SU-DHL-6 (cell line): ENCODE data around the gene RNGTT.

Experiments
- H2AFZ ChIP-seq: fragments of 200-600 bp; sonication (generic); 2 replicates; pipeline ENCODE4 v1.6.1; 2014; ENCODE audit warnings: low read depth, mild to moderate bottlenecking, moderate library complexity, mixed read lengths, antibody characterized with exemption, low read length; ENCODE audit not compliant: severe bottlenecking
- H3F3A ChIP-seq: fragments of 200-600 bp; shearing (Covaris generic); 2 replicates; pipeline ENCODE4 v1.6.0; 2016; ENCODE audit warnings: antibody characterized with exemption, mild to moderate bottlenecking; ENCODE audit not compliant: insufficient read depth
- H3K27ac ChIP-seq: fragments of 200-600 bp; sonication (generic); 2 replicates; pipeline ENCODE4 v1.5.1; 2016; ENCODE audit warnings: low read depth, mild to moderate bottlenecking, low read length, moderate library complexity, mixed read lengths
- H3K27me3 ChIP-seq: fragments of 200-600 bp; sonication (generic), shearing (Covaris generic); 2 replicates; pipeline ENCODE4 v1.6.0; 2014; ENCODE audit warnings: mild to moderate bottlenecking, low read length
- H3K36me3 ChIP-seq: fragments of 200-600 bp; sonication (generic); 2 replicates; pipeline ENCODE4 v1.6.1; 2014; ENCODE audit warnings: mild to moderate bottlenecking, low read length, mixed read lengths
- H3K4me2 ChIP-seq: fragments of 300-600, 200-600 bp; shearing (Covaris generic), sonication (generic); 2 replicates; pipeline ENCODE4 v1.6.0; 2014; ENCODE audit warnings: low read length, low read depth, mild to moderate bottlenecking; ENCODE audit not compliant: poor library complexity, severe bottlenecking
- H3K4me3 ChIP-seq: fragments of 200-600 bp; sonication (generic); 2 replicates; pipeline ENCODE4 v1.5.1; 2014; ENCODE audit warnings: antibody characterized with exemption, low read length, mild to moderate bottlenecking, mixed read lengths; ENCODE audit not compliant: insufficient read depth, poor library complexity, severe bottlenecking
- H3K79me2 ChIP-seq: fragments of 200-600 bp; sonication (generic); 2 replicates; pipeline ENCODE4 v1.6.1; 2014; ENCODE audit warnings: mild to moderate bottlenecking, low read length, moderate library complexity; ENCODE audit not compliant: insufficient read depth
- H3K9ac ChIP-seq: fragments of 200-600 bp; sonication (generic); 2 replicates; pipeline ENCODE4 v1.7.0; 2014; ENCODE audit warnings: mild to moderate bottlenecking, low read length
- H3K9me2 ChIP-seq: fragments of 200-600 bp; sonication (generic); replicated peaks from 2 replicates; pipeline ENCODE4 v1.6.1; 2014; ENCODE audit warnings: low read length; ENCODE audit not compliant: insufficient read depth
- H3K9me3 ChIP-seq: fragments of 200-600 bp; sonication (generic); 2 replicates; pipeline ENCODE4 v1.6.1; 2014; ENCODE audit warnings: low read length, mixed read lengths; ENCODE audit not compliant: insufficient read depth
- H4K20me1 ChIP-seq: fragments of 200-600 bp; sonication (generic); 2 replicates; pipeline ENCODE4 v1.6.1; 2014; ENCODE audit warnings: low read depth, mild to moderate bottlenecking, antibody characterized with exemption, low read length, moderate library complexity, mixed read lengths
- CTCF ChIP-seq: fragments of 200-600 bp; sonication (generic); IDR thresholded peaks from one replicate; pipeline ENCODE4 v1.5.1; 2017; ENCODE audit warnings: antibody characterized with exemption, mild to moderate bottlenecking, low read length, moderate library complexity; ENCODE audit not compliant: insufficient read depth, poor library complexity, severe bottlenecking
- EZH2phosphoT487 ChIP-seq: fragments of 200-600 bp; sonication (generic), shearing (Covaris generic); conservative IDR thresholded peaks from 2 replicates; pipeline ENCODE4 v1.6.1; 2018; ENCODE audit warnings: mild to moderate bottlenecking, antibody characterized with exemption, low read length, moderate library complexity, mixed read lengths

Gene RNGTT

GRCh38 chr6:88698661-88699060 lies 264.8 kb downstream of the RNGTT start:
- Histone ChIP-seq H3K9me2 (no peaks in the 10 kb centered on the region), H3K36me3 (peaks cover 47% of the 10 kb centered on the region), H3K9me3 (no peaks in the 10 kb centered on the region), H3K79me2 (peaks cover 94% of the 10 kb centered on the region), H2AFZ (no peak overlapping the region), H4K20me1 (peaks cover 11% of the 10 kb centered on the region; the same call in 1 of the 2 replicates), H3K9ac (no peak overlapping the region), H3K4me2 (no peak overlapping the region), H3K4me3 (no peak overlapping the region), H3K27ac (no peak overlapping the region), H3F3A (peaks cover 39% of the 10 kb centered on the region), H3K27me3 (no peaks in the 10 kb centered on the region)
- TF ChIP-seq CTCF (no peak), EZH2phosphoT487 (no peak)

GRCh38 chr6:88695937-88696336 lies 267.5 kb downstream of the RNGTT start:
- Histone ChIP-seq H3K36me3 (peaks cover 58% of the 10 kb centered on the region), H3K9me3 (no peaks in the 10 kb centered on the region), H2AFZ (no peak overlapping the region), H3K4me2 (no peak overlapping the region), H4K20me1 (peaks cover 16% of the 10 kb centered on the region), H3K9me2 (no peaks in the 10 kb centered on the region), H3F3A (peaks cover 44% of the 10 kb centered on the region), H3K9ac (no peak overlapping the region), H3K27me3 (no peaks in the 10 kb centered on the region), H3K79me2 (peaks cover 94% of the 10 kb centered on the region), H3K27ac (no peak overlapping the region), H3K4me3 (no peak overlapping the region)
- TF ChIP-seq EZH2phosphoT487 (no peak), CTCF (no peak)

GRCh38 chr6:88683734-88684133 lies 279.7 kb downstream of the RNGTT start:
- no peaks in the 10 kb centered on the region for H3K9me2 ChIP-seq
- H3K9me3 ChIP-seq: no peaks in the 10 kb centered on the region
- no peak overlapping the region for H3K4me3 ChIP-seq
- H3K4me2 ChIP-seq: no peak overlapping the region
- H4K20me1 ChIP-seq: peaks cover 17% of the 10 kb centered on the region
- peaks cover 48% of the 10 kb centered on the region for H3K36me3 ChIP-seq
- H3K9ac ChIP-seq: no peak overlapping the region
- H3K27me3 ChIP-seq: no peaks in the 10 kb centered on the region
- H3F3A ChIP-seq: peaks cover 66% of the 10 kb centered on the region
- peaks cover 100% of the 10 kb centered on the region for H3K79me2 ChIP-seq
- H2AFZ ChIP-seq: no peak overlapping the region
- TF ChIP-seq EZH2phosphoT487: no peak
- TF ChIP-seq CTCF: no peak
- H3K27ac ChIP-seq: peak overlapping the region; percentile 13; the same call in 1 of the 2 replicates
